ENCODE measurements around the gene SLK.

SLK gene

DNA sequence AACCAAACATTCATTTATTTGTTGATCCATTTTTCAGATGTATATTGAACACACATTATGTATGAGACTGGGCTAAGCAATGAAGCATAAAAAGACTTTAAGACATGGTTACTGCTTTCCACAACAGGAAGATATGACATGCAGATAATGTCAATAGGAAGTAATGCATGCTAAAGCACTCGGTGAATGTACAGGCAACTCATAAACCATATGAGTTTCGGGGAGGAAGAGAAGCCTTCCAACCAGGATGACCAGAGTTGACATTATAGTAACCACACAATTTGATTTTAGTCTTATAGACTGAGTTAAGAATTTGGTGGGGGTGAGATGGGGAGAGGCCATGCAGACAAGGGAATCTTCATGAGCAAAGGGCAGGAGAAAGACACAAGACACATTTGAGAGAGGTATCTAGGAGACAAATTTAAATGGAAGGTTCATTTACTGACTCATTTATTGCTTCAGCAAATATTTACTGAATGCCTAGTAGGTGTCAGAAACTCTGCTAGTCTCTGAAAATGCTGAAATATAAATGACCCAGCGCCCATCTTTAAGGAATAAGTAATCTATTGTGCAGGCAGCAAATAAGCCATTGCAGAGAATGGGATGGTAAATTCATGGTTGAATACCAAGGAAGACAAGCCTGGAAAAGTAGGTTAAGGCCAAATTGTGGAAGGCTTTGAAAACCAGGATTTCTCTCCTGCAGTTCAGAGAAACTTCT lies 19.0 kb upstream of the SLK start:
- no peak for DNase-seq

DNA sequence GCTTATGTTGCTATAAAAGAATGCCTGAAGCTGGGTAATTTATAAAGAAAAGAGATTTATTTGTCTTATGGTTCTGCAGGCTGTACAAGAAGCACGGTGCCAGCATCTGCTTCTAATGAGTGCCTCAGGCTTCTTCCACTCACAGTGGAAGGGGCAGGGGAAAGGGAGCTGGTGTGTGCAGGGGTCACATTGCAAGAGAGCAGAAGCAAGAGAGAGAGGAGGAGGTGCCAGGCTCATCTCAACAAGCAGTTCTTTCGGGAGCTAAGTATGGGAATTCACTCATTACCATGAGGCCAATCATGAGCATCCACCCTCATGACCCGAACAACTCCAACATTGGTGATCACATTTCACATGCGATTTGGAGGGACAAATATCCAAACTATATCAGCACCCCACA lies 17.2 kb upstream of the SLK start:
- DNase-seq = no peak

DNA sequence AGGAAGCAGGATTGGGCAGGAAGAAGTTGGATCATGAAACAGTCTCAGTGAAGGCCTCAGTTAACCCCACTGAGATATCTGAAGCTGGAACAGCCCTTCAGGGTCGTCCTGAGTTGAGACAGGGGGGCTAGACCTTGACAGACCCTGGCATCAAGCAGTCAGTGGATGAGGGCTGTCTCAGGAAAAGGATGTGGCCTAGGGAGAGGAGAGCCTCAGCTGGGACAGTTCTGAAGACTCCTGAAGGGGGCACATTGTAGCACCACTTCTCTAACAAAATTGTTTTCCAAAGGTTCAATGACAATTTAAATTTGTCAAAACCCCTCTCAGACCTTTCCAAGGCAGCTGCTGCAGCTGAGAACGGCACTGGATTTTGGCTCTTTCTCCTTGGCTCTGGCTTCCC lies 15.8 kb upstream of the SLK start:
- DNase-seq = no peak

DNA sequence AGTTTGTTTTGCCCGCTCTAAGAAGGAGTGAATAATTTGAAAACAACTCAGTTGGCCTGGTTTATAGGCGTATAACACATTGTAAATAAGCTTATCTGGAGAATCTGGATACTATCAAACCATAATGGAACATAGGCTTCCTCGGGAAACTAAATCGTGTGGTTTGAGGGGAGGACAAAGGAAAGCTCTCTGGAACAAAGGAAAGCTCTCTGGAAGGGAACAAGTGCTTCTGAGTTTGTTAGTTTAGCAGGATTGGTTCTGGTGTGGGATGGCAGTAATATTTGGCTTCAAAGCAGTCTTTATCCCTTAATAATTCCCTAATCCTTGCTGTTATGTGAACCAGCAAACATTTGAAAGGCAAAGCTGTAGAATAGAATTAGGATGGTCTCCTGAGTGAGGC lies 15.0 kb upstream of the SLK start:
- no peak for DNase-seq

DNA sequence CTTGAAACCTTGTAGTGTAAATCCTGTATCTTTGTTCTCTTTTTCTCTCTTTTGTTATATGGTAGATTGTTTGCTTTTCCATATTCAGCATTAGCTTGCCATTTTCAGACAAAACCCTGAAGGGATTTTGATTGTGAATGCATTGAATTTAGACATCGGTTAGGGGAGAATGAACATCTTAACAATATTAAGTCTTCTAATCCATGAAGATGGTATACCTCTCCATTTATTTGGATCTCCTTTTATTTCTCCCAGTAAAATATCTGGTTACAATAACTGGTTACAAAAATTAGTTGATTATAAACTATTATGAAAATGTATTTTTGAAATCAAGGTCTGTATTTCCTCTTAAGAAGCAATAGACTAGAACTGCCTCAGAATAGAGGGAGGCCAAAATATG lies 12.4 kb upstream of the SLK start:
- DNase-seq = no peak

DNA sequence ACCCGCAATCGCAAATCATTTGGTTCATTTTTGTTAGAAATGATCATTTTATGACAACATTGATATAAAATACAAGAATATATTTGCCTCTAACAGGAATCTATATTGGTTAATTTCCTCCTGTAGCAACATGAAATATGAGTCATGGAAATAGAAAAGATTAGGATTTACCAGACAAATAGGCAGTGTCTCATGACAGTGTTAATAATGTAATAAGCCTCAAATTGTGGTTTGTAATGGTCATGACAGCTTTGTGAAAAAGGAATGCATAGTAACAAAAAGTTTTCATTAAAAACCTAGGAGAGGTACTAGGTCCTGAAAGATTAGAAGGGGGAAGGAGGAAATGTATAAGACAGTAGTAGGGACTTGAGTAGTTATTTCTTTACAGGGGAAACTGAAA lies 7.9 kb upstream of the SLK start:
- DNase-seq = no peak

DNA sequence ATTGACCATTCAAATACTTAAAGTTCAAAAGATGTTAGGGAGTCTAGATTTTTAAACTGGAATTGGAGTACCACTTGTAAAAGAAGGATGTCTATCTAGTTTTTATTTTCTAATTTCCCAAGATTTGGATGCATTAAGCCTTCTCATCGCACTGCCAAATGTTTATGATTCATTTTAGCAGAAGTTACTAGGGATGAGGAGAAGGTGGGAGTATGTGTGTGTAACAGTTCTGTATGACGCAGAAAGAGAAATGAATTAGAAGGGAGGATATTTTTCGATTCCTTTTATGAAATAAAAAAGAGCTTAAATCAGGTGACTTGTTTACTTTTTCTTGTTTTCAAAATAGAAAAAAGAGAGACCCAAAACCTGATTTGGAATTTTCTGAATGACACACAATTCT lies 6.8 kb upstream of the SLK start:
- no peak for DNase-seq

DNA sequence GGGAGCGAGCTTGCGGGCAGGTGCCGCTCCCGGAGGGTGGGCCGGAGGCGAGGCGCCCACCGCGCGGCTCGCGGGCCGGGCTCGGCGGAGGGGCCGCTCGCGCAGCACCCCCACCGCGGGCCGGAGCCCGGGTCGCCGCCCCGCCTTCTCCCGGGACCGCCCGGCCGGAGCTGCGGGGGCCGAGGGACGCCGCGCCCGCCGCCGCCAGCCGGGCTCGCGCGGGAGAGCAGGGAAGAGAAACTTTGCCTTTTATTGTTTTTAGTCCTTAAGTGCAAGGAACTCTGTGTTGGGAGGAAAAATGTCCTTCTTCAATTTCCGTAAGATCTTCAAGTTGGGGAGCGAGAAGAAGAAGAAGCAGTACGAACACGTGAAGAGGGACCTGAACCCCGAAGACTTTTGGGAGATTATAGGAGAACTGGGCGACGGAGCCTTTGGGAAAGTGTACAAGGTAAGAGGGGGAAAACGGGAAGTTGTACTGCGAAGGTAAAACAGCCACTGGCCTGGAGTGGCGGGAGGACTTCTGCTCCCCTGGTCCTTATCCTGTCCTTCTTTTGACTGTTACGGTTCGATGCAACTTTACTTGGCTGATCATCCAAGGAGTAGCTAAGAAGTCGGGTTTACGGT lies 620 bp downstream of the SLK start:
- DNase-seq = no peak

DNA sequence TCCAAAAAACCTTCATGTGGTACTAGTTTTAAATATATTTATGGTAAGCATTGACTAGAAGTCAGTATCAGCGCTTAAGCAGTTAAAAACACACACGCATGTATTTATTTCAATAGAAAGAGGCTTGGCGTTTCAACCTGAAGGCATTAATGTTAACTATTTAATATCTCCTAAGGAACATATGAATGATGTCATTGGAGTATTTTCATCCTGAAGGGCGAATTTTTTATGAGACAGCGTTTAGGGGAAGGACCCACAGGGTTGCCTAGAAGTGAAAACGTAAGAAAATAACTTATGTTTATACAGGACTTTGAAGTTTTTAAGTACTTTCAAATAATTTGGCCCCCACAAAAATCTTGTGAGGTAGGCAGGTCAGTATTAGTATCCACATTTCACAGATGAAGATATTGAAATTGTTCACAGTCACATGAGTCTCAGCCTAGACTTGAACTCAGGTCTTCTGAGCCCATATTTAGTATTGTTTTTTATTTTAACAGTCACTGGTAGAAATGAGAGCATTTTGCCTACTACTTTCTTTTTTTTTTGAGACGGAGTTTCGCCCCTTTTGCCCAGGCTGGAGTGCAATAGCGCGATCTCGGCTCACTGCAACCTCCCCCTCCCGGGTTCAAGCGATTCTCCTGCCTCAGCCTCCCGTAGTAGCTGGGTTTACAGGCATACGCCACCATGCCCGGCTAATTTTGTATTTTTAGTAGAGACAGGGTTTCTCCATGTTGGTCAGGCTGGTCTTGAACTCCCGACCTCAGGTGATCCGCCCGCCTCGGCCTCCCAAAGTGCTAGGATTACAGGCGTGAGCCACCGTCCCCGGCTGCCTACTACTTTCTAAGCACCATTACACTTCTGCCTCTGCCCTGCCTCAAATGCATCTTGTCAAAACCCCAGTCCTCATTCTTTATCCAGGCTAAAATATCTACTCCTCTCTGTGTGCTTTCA lies 1.8 kb downstream of the SLK start:
- DNase-seq = no peak

DNA sequence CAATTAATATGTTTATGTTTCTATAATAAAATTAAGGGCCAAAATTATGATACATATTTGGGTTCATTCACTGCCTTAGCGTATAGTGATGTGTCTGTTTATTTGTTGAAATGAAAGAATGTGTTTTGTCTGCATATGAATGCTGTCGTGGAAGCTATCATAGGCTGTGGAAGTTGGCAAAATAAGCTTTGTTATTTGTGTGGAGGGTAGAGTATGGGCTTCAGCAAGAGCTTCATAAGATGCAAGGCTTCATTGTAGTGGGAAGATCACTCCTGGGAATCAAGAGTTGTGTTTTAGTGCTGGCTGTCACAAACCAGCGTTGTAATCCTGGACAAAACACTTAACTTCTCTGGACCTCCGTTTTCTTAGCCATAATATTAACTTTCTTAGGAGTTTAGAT lies 2.5 kb downstream of the SLK start:
- no peak for DNase-seq

DNA sequence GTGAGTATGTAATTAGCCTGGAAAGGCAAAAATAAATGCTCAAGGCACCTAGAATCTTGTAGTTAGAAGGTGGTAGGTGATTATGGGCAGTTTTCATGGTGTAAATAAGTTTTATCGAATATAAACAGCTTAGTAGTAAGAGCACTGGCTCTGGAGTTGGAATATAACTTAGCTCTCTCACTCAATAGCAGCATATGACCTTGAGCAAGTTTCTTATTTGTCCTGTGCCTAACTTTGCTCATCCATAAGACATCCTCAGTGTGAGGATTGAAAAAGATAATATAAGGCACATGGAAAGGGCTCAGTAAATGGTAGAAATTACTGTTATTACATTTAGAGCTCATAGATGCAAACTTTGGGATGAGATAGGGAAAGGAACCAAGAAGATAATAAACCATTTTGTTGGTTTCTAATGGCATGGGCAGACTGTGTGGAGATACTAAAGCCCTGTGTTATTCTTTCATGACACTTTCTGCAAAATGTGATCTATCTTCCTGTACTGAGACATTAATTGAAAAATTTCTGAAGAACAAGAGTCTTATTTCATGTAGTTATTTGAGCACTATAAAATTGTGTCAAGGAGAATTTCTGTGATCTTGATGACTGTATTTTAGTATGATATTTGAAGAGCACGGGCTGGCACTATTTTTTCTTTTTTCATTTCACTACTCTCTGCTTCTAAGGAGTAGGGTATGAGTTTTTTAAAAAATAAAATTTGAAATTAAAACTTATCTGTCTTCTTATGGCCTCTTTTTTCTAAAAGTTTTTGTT lies 3.1 kb downstream of the SLK start:
- no peak for DNase-seq

DNA sequence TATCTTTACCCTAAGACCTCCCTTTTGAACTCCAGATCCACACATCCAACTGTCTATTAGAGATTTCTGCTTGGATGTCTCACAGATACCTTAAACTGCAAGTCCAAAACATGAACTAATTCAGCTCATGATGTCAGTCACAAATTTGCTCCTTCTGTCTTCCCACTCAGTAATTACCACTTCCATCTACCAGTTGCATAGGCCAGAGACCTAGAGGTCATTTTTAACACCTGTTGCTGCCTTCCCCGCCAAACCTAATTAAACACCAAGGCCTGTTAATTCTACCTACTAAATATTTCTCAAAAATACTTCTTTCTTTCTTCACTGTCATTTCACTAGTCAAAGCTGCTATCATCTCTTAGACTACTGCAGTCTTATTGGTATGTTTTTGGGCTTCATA lies 8.2 kb downstream of the SLK start:
- no peak for DNase-seq

DNA sequence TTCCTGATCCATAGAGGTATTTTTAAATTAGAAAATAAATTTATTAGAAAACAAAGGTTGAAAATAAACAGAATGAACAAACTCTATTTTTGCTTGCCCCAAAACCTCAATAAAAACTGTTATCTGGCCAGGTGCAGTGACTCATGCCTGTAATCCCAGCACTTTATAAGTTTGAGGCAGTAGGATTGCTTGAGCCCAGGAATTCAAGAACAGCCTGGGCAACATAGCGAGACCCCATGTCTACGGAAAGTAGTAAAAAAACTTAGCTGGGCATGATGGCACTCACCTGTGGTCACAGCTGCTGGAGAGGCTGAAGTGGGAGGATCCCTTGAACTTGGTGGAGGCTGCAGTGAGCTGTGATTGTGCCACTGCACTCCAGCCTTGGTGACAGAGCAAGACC lies 10.3 kb downstream of the SLK start:
- DNase-seq = no peak

DNA sequence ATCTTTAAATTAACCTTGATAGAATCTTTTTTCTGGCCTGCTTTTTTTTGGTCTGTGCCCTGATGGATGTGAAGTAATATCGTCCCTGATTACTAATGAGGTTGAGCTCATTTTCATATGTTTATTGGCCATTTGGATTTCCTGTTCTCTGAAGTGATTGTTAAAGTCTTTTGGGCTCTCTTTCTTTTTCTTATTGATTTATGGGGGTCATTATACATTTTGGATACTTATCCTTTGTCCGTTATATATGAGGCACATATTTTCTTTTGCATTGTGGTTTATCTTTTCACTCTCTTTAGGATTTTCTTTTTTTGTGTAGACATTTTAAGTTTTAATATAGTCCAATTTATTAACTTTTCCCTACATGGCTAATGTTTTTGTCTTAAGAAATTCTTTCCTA lies 12.6 kb downstream of the SLK start:
- DNase-seq = no peak

DNA sequence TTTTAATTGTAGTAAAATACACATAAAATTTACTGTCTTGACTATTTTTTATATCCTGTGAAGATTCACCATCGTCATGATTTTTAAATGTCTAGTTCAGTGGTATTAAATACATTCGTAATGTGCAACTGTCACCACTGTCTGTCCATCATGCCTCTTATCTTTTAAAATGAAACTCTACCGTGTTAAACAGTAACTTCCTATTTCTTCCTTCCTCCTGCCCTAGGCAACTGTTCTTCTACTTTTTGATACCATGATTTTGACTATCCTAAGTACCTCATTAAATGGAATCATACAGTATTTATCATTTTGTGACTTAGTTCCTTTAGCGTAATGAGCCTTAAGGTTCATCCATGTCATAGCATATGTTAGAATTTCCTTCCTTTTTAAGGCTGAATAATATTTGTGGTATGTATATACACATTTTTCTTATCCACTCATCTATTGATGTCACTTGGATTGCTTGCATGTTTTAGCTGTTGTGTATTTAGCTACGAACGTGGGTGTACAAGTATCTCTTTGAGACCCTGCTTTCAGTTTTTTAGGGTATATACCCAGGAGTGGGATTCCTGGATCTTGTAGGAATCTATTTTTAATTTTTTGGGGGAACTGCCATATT lies 13.5 kb downstream of the SLK start:
- no peak for DNase-seq

DNA sequence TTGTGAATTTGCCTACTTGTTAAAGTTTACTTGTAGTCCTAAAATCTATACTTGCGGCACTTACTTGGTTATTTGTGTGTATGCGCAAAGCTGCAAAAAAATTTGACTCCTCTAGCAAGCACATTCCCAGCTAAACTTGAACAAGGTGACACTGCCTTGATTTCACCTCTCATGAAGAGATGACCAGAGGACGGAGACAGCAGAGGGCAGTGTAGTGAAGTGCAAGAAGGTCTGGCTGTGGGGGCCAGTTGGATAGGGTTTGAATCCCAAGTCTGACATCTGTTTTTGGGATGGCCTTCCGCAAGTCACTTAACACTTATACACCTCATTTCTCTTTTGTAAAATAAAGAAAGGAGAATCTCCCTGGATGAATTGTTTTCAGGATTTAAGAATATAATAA lies 15.7 kb downstream of the SLK start:
- DNase-seq = no peak

DNA sequence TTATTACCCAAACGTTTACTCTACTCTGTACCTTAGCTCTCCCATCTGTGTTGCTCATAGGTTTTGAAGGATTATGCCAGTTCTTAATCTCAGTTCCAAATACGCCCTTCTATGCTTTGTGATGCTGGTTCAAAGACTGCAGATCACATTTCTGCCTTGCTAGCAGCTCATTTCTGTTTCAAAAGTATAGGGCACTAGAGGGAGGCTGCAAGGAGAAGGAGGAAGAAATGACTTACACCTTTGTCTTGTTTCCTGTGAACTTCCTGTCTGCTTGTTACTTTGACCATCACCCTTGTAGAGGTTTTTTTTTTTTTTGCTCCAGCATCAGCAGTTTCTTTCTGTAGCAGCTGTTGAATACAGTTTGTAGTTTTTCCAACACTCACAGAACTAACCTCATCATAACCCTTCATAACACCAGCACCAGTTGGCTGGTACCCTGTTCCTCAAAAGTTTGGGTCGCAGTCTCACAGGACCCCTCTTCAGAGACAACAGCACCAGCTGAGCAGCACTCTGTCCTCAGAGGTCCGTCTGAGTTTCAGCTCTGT lies 16.5 kb downstream of the SLK start:
- DNase-seq = no peak

DNA sequence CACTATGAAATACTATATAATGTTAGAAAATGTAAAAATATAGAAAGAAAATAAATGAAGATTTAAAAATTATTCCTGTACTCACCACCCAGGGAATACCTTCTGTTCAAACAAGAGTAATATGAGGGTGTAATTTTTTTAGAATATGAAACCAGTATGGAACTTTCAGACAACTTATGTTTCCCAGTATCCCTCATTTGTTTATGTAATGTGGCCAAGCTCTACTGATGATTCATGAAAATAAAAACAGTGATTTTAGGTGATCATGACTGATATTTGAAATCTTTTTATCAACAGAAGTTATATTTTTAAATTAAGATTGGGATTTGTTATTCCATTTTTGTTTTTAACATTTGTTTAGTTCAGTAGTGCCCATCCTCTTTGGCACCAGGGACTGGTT lies 18.8 kb downstream of the SLK start:
- no peak for DNase-seq

DNA sequence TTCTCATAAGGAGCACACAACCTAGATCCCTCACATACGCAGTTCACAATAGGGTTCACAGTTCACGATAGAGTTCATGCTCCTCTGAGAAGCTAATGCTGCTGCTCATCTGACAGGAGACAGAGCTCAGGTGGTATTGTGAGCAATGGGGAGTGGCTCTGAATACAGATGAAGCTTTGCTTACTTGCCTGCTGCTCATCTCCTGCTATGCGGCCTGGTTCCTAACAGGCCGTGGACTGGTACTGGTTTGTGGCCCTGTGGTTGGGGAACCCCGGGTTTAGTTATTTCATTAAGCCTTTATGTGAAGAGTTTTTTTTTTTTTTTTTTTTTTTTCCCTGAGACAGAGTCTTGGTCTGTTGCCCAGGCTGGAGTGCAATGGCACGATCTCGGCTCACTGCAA lies 19.4 kb downstream of the SLK start:
- no peak for DNase-seq

DNA sequence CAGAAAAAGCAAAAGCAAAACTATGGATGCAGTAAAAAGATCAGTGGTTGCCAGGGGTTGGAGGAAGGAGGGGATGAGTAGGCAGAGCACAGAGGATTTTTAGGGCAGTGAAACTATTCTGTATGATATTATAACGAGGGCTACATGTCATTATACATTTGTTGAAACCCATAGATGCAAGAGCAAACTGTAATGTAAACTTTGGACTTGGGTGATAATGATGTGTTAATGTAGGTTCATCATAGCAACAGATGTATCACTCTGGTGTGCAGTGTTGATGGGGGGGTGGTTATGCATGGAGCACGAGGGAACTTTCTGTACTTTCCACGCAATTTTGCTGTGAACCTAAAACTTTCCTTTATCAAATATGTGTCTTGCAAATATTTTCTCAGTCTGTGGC lies 23.2 kb downstream of the SLK start:
- DNase-seq = no peak

DNA sequence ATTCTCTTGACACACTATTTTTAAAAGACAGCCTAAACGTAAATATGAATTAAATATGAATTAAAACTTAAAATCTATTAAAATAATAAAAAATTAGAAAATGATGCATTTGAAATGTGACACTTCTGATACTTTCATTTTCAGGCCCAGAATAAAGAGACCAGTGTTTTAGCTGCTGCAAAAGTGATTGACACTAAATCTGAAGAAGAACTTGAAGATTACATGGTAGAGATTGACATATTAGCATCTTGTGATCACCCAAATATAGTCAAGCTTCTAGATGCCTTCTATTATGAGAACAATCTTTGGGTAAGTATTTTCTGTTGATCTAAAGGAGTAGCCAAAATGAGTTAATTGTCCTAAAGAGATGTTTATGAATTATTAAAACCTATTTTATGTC lies 23.6 kb downstream of the SLK start:
- no peak for DNase-seq

DNA sequence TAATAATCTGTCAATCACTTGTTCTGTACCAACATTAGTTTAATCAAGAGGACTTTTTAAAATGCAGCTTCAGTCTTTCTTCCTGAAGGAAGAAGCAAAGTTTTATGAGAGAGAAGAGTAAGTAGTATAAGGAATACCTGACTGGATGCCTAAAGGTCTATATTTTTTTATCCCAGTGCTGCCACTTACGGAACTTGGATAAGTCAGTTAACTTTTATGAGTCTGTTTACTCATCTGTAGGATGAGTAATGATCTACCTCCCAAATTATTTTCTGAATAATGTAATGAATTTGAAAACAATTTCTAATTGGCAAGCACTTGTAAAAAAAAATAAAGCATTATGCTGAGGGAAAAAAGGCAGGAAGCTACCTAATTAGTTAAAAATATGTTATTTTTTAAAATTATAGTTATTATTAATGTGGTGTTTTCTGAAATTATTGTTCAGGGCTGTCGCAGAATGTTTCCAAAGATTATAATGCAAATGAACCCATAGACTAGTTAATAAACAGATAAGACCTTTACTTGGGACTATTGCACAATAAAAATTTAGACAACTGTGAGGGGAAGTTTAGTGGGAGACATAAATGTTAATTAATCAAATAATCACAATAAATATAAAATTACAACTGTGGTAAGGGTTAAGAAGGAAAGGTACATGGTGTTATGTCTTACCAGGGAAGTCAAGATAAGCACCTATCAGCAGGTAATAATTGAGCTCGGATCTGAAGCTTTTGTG lies 24.6 kb downstream of the SLK start:
- no peak for DNase-seq
